DMS153 (cell line): Measurements from ENCODE around the gene NRBF2.
"Not testable (repeated sequence)": the region's sequence is repeated elsewhere in the genome, so short reads cannot be mapped to it uniquely, and the experiment has no call there.

Source experiments
- DNase-seq: peaks from one replicate; lab custom pipeline; 2025; lab: John Stamatoyannopoulos, UW

NRBF2 gene

DNA sequence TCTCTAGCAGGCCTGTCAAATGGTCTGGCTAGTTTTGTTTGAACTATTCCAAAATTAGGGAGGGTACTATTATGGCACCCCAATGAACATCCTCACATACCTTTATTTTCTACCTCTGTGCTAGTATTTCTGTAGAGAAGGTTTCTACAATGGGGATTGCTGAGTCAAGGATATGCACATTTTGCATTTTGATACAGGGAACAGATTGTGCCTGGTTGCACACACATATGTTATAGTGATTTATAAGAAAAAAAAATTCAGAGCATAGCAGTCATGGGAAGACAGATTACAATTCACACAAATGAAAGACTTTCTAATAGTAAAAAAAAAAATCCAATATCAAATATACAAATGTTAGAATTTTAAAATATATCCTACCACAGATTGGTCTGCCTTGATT is 14.1 kb upstream of the NRBF2 start:
- DNase-seq, result no peak

DNA sequence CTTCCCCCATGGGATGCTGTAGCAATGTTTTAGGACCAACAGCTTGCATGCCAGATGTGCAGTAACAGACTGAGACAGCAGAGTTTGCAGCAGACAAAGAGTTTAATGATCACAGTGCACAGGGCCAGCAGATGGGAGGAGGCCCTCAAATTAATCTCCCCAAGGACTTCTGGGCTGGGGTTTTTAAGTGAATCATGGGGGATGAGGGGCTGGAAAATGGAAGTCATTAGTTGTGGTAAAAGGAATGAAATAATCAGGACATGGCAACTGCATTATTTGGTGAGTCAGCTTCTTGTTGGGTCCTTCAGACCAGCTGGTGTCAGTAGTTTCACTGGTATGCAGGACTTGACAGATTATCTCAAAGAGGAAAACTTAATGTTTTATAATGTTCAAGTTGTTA is 12.6 kb upstream of the NRBF2 start:
- no peak for DNase-seq

DNA sequence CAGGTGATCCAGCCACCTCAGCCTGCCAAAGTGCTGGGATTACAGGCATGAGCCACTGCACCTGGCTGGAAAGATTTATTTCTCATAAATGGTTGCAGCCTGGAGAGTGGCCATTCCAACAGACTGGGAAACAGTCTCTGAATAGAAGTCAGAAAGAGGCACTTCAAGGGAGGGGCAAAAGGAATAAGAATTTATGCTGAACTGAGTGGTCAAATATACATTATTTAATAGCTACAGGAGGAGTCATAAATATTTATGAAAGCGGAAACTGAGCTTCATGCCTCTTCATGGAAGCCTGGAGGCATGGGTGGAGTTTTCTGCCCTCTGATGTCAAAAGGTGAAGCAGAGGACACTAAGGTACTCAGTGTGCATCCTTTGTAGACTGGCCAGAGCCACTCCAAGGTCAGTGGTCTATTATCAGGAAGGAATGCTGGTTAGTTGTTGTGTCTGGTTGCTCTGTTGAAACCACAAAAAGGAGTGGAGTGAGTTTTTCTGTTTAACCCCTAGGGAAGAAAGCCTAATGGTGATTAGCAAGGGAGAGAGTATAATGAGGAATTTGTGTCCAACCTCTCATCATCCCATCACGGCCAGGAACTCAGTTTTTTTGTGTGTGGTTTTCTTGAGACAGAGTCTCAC is 9.3 kb upstream of the NRBF2 start:
- DNase-seq, result no peak

DNA sequence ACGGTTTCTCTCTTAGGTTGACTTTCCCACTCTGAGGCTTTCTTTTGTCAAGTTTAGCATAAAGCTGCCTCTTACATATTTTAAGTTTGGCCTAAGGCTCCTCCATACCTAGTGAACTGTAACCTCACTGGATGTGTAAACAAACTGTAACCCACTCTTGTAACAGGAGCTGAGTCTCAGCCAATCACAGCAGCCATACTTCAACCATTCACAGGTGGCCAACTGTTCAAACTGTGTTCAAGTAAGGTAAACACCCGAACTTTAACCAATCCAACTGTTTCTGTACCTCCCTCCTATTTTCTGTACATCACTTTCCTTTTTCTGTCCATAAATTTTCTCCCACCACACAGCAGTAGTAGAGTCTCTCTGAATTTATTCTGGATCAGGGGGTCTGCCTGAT is 7.7 kb upstream of the NRBF2 start:
- DNase-seq, result no peak

DNA sequence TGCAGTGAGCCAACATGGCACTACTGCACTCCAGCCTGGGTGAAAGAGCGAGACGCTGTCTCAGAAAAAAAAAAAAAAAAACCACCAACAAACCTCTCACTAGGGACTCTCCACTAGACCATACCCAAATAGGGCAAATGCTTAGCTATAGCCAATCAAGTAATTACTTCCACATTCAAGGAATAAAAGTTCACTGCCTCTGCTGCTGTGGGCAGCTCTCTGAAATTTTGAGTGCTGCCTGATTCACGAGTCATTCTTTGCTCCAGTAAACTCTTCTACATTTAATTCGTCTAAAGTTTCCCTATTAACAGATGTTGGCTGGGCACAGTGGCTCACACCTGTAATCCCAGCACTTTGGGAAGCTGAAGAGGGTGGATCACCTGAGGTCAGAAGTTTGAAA is 4.7 kb upstream of the NRBF2 start:
- DNase-seq, result no peak

DNA sequence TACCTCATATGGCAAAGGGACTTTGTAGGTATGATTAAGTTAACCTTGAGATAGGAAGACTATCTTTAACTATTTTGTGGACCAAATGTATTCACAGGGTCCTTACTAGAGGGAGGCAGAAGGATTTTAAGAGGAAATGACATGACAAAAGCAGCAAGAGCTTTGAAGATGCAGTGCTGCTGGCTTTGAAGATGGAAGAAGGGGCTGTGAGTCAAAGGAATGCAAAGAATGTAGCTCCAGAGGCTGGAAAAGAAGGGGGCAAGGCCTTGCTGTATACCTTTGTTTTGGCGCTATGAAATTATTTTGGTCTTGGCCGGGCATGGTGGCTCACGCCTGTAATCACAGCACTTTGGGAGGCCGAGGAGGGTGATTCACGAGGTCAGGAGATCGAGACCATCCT is 3.2 kb upstream of the NRBF2 start:
- no peak for DNase-seq

DNA sequence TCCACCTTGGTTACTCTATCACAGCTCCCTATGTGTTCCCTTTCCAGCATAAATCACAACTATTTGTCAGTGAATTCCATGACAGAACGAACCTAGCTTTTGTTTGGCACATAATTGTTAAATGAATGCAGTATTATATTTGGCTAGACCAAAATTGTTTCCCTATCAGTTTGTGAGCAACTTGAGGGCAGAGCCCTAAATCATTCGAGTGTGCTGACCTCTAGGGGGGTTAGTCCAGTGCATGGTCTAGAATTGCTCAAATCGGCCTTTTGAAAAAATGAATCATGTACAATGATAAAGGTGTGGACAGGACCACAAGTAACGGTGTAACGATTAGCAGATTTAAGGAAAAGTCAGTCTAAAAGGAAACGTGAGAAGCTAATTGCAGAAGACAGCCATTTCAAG is 475 bp upstream of the NRBF2 start:
- DNase-seq, result no peak

DNA sequence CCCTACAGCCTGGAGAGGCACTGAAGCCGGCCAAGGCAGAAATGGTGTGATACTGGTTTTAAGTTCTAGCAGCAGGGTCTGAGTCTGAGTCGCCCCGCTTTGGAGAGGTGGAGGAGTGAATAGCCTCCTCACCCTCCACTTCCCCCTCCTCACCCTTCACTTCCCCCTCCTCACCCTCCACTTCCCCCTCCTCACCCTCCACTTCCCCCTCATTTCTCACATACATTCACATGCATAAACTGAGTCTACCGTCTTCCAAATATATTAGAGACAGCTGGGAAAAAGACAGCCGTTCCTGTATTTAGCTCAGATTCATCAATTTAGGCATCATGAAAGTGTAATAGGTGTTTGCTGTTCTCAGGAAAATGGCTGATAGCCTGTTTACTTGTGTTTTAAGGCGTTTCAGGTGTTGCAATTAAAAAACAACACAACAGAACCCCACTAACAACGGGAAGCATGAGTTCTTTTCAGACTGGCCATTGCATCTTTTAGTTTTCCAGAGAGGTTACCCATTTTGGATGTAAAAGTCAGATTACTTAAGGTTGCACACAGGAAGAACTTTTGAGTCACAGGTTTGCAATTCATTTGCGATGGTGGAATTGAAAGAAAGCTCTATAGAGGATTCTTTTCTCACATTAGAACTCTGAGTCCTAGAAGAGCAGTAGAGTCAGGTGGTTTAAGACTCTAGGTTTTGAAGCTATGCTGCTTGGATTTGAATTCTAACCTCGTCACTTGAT is 861 bp downstream of the NRBF2 start:
- DNase-seq, result no peak

DNA sequence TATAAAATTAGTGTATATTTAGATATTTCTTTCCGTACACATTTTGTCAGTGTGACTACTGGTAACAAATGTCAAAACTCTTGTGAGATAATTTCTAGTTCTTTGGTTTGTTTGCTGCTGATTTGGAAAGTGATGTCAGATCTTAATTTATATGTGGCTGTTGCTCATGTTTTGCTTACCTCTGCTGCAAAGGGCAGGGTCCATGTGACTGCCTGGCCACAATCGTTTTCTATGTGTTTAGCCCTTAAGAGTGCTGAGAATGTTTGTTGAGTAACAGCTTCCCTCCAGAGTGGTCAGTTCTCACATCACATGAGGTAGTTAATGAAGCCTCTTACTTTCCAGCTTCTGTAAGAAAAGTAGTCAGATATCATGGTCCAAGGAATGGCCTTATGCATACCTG is 4.2 kb downstream of the NRBF2 start:
- no peak for DNase-seq

DNA sequence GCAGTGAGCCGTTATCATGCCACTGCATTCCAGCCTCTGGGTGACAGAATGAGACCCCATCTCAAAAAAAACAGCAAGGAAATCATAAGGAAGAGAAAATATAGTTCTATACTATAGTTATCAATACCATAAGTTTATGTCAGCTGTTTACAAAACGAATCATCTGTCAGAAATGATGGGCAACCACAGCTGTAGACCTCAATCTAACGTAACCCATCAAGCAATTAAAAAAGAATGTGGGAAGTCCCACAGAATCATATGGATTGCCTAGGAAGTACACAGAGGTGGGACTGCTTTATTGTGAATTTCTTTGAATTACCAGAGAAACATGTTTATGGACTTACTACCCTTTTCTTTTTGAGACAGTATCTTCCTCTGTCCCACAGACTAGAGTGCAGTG is 6.9 kb downstream of the NRBF2 start:
- no peak for DNase-seq

DNA sequence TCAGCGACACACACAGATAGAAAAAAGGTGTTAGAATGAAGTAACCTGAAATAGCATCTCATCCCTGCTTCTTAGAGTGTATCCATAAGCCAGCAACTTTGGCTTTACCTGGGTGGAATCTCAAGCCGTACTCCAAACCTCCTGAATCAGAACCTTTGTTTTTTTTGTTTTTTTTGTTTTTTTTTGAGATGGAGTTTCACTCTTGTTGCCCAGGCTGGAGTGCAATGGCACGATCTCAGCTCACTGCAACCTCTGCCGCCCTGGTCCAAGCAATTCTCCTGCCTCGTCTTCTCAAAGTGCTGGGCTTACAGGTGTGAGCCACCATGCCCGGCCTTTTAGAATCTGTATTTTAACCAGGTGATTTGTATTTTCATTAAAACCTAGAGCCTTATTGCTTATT is 9.0 kb downstream of the NRBF2 start:
- DNase-seq, result no peak

DNA sequence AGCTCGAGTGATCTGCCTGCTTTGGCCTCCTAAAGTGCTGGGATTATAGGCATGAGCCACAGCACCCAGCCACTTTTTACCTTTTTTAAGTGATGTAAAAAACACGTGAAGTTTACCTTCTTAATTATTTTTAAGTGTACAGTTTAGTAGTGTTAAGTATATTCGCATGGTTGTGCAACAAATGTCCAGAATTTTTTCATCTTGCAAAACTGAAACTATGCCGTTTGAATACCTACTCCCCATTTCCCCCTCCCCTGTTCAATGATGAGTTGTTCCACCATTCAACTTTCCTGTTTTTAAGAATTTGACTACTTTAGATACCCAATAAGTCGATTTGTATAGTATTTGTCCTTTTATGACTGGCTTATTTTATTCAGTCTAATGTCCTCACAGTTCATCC is 10.9 kb downstream of the NRBF2 start:
- DNase-seq, result no peak

DNA sequence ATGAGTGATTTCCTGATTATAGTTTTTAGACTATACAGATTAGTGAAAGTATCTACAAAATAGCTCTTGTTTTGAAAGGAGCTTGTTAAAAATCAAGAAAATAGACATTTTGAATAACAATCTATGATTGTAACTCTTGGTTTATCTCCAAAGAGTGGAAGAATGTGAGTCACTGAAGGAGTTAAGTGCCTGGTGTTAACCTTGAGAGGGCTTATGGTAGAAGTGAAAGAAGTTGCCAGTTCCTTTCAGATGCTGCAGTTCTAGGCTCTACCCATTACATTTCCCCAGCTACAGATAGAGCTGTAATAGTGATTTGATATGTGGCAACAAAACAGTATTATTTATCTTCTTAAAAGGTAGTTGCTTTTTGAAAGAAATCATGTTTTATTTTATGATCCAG is 12.7 kb downstream of the NRBF2 start:
- no peak for DNase-seq

DNA sequence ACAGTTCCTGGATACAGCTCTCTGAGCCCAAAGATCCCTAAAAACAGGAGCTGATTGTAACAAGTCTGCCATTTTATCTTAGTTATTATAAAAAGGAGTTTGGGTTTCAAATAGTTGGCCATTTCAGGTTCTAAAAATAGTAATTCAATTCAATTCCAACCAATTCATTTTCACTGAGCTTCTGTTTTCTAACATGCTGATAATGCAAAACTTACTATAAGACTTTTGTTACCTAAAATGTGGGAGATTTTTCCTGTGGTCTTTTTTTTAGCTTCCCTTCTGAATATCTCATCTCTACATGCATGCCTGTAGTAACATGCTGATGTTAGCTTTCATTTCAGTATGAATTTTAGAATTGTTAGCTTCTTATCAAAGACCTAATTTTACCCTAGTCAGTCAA is 13.4 kb downstream of the NRBF2 start:
- no peak for DNase-seq

DNA sequence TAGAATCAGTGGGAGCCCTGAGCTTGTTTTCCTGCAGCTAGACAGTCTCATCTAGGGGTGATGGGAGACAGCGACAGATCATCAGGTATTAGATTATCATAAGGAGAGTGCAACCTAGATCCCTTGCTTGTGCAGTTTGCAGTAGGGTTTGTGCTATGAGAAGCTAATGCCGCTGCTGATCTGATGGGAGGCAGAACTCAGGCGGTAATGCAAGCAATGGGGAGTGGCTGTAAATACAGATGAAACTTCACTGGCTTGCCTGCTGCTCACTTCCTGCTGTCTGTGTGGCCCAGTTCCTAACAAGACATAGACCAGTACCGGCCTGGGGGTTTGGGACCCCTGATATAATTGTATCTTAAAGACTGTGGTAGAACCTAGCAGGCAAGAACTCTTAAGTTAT is 17.6 kb downstream of the NRBF2 start:
- no peak for DNase-seq

DNA sequence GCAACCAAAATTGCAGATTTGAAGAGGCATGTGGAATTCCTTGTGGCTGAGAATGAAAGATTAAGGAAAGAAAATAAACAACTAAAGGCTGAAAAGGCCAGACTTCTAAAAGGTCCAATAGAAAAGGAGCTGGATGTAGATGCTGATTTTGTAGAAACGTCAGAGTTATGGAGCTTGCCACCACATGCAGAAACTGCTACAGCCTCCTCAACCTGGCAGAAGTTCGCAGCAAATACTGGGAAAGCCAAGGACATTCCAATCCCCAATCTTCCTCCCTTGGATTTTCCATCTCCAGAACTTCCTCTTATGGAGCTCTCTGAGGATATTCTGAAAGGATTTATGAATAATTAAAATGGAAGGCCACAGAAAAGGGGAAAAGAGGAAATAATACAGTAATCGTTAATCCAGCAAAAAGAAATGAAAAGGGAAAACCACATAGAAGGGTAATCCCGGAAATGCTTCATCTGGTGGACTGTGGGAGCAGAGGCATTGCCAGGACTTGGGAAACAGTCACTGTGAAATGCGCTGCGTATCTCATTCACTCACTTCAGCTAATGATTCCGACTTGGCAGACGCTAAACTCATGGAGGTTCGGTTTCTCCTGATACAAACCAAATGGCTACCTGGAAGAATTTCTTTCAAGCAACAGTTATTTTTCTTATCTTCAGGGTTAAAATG is 20.9 kb downstream of the NRBF2 start:
- not testable (repeated sequence) for DNase-seq

DNA sequence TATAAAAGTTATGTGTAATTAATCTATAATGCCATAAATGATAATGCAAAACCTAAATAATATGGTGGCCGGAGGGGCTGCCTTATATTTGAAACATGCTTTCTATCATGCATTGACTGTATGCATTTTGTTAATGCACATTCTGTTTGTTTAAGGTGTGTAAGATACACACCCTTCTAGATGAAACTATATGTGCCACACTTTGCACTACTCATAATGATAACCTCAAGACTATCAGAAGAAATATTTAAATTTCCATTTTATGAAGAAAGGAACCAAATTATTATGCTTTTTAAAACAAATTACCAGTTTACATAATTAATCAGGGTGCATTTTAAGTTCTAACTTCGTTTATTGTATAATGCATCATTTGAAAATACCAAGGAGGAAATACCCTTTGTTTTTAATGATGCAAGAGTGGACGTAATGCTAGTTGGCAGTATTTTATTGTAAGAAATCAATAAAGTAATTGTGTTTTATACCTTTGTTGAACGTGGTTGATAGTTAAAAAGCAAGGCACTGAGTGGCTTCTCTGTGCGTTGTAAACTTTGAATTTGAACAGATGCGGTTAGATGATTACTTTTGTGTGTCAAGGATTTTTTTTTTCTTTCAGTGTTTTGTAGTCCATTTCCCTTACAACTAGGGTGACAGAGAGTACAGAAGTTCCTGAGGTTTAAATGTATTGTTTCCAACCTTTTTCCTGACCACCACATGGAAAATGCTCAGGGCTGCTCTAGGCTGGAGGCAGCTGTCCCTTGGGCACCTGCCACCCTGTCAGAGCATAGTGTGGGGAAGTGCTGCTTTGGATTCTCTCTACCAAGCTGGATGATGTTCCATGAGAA is 21.6 kb downstream of the NRBF2 start:
- DNase-seq, result no peak

DNA sequence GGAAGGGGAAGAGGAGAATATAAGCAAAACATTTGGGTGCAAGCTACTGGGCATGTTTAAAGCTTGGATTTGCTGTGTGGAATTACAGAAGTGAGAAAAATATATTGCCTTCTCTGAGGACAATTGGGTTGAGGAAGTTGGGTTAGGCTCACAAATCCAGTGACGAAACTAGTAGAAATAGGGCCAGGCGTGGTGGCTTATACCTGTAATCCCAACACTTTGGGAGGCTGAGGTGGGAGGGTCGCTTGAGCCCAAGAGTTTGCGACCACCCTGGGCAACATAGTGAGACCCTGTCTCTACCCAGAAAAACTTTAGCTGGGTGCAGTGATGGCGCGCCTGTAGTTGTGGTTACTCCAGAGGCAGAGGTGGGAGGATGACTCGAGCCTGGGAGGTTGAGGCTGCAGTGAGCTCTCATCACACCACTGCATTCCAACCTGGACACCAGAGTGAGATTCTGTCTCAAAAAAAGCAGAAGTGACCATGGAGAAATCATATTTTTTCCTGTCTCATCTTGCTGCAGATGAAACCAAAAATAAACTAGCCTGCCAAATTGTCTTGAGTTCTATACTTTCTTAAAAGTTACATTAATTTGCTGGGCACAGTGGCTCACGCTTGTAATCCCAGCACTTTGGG is 22.4 kb downstream of the NRBF2 start:
- no peak for DNase-seq

DNA sequence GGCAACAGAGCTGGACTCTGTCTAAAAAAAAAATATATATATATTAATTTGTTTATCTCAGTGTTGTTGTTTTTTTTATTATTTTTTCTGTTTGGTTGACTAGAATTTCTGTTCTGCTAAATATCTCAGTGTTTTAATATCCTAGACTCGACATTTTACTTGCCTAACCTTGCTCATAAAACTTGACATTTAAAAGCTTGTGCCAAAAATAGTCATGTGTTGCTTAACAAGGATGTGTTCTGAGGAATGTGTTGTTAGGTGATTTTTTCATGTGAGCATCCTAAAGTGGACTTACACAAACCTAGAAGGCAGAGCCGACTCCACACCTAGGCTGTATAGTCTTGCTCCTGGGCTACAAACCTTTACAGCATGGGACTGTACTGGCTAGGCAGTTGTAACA is 23.1 kb downstream of the NRBF2 start:
- no peak for DNase-seq

DNA sequence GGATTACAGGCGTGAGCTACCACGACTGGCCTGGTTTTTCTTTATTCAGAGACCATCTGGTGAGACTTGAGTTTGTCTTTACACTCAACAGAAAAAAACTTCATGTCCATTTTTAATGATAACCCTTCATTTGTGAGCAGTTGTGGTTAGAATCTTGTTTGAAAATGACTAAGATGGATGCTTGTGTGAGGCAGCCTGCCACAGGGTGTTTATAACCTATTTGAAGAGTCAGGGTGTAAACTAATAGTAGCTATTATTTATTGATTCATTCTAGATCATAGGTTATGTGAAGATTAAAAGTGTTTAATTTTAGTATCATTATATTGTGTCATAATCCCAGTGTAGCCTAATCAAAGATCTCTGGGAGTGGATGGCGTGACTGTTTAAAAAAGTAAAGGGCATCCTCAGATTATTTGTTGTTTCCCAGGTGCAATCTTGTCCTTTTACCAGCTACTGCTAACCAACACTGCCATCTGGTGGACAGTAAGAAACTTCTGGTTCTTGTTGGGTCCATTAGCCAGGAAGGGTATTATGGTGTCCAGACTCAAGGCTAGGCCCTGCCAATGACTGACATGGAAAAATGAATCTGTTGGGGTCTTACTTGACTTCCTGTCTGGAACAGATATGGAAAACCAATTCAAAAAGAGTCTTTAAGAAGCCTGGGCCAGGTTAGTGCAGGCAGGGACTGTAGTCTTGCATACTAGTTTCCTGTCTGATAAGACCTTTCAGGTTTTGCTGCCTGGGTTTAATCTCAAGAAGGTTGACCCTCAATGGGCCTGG is 24.9 kb downstream of the NRBF2 start:
- DNase-seq, result peak; percentile 59

DNA sequence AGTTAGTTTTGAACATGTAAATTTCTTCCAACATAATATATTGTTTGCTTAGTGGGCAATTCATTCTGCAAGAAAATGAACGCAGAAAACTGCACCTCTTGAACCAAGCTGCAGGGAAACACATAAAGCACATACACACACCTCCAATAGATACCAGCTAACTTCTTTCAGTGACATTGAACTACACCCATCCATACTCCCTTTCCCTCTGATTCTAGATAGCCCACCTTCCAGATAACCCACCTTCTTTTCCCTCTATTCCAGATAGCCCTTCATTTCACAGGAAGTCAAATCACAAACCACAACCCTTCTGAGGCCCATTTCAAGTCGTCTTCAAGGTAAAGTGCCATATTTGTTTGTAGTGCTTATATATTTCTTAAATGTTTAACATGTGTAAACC is 28.5 kb downstream of the NRBF2 start:
- no peak for DNase-seq
